H9 (cell line): Measurements from ENCODE around the gene GPHN. TPM values are rescaled to one million over a fixed set of nuclear protein-coding genes. Genes with fewer than 3 reads are reported as not detected.

Experiments
- DNase-seq: peaks from one replicate; pipeline ENCODE4 v3.0.0-alpha.2; 2017
- H2AFZ ChIP-seq: one replicate; pipeline ENCODE4 v1.6.1; 2013; ENCODE audit warnings: mild to moderate bottlenecking, low read length, control low read depth, moderate library complexity
- H2AK5ac ChIP-seq: 2 replicates; pipeline ENCODE4 v1.6.1; 2013; ENCODE audit warnings: low read length, control low read depth, mixed read lengths; ENCODE audit not compliant: insufficient read length
- H2BK120ac ChIP-seq: one replicate; pipeline ENCODE4 v1.6.1; 2013; ENCODE audit warnings: low read depth, mild to moderate bottlenecking, low read length, control low read depth, inconsistent platforms; ENCODE audit not compliant: poor library complexity, severe bottlenecking
- H2BK12ac ChIP-seq: 2 replicates; pipeline ENCODE4 v1.6.1; 2013; ENCODE audit warnings: low read length, control low read depth, mixed read lengths, low read depth; ENCODE audit not compliant: insufficient read length
- H2BK15ac ChIP-seq: 2 replicates; pipeline ENCODE4 v1.6.1; 2013; ENCODE audit warnings: low read depth, low read length, control low read depth
- H2BK20ac ChIP-seq: one replicate; pipeline ENCODE4 v1.6.1; 2013; ENCODE audit warnings: low read depth, mild to moderate bottlenecking, low read length, control low read depth, inconsistent platforms; ENCODE audit not compliant: poor library complexity, severe bottlenecking
- H2BK5ac ChIP-seq: 2 replicates; pipeline ENCODE4 v1.6.1; 2013; ENCODE audit warnings: low read length, control low read depth, mixed read lengths; ENCODE audit not compliant: insufficient read length
- H3K14ac ChIP-seq: 2 replicates; pipeline ENCODE4 v1.6.1; 2013; ENCODE audit warnings: low read length, control low read depth; ENCODE audit not compliant: insufficient read depth
- H3K18ac ChIP-seq: 2 replicates; pipeline ENCODE4 v1.6.1; 2013; ENCODE audit warnings: low read depth, mild to moderate bottlenecking, mixed read lengths, low read length, control low read depth; ENCODE audit not compliant: insufficient read length
- H3K23ac ChIP-seq: 2 replicates; pipeline ENCODE4 v1.6.1; 2013; ENCODE audit warnings: low read length, control low read depth, mixed read lengths, low read depth; ENCODE audit not compliant: insufficient read length
- H3K23me2 ChIP-seq: 2 replicates; pipeline ENCODE4 v1.6.1; 2013; ENCODE audit warnings: low read depth, mild to moderate bottlenecking, mixed read lengths, low read length, control low read depth; ENCODE audit not compliant: insufficient read length, poor library complexity, severe bottlenecking
- H3K27ac ChIP-seq: 2 replicates; pipeline ENCODE4 v1.5.1; 2013; ENCODE audit warnings: low read length, control low read depth, mixed read lengths, low read depth; ENCODE audit not compliant: insufficient read length
- H3K27me3 ChIP-seq: 2 replicates; pipeline ENCODE4 v1.6.1; 2013; ENCODE audit warnings: low read length, control low read depth, inconsistent platforms; ENCODE audit not compliant: insufficient read depth
- H3K4ac ChIP-seq: 2 replicates; pipeline ENCODE4 v1.6.1; 2013; ENCODE audit warnings: low read depth, mild to moderate bottlenecking, control low read depth, inconsistent platforms, low read length, moderate library complexity
- H3K4me1 ChIP-seq: 2 replicates; pipeline ENCODE4 v1.6.1; 2013; ENCODE audit warnings: low read length, control low read depth, inconsistent platforms; ENCODE audit not compliant: insufficient read depth
- H3K4me2 ChIP-seq: 2 replicates; pipeline ENCODE4 v1.6.1; 2013; ENCODE audit warnings: low read length, control low read depth, mixed read lengths; ENCODE audit not compliant: insufficient read length, insufficient read depth
- H3K56ac ChIP-seq: 2 replicates; pipeline ENCODE4 v1.6.1; 2013; ENCODE audit warnings: low read depth, mild to moderate bottlenecking, mixed read lengths, low read length, control low read depth; ENCODE audit not compliant: insufficient read length
- H3K79me1 ChIP-seq: 2 replicates; pipeline ENCODE4 v1.6.1; 2013; ENCODE audit warnings: low read depth, mild to moderate bottlenecking, moderate library complexity, low read length, control low read depth, inconsistent platforms; ENCODE audit not compliant: insufficient read depth, poor library complexity, severe bottlenecking
- H3K79me2 ChIP-seq: 2 replicates; pipeline ENCODE4 v1.6.1; 2013; ENCODE audit warnings: low read length, control low read depth, inconsistent platforms; ENCODE audit not compliant: insufficient read depth
- H3K9ac ChIP-seq: 2 replicates; pipeline ENCODE4 v1.6.1; 2013; ENCODE audit warnings: low read length, control low read depth, mixed read lengths; ENCODE audit not compliant: insufficient read length; ENCODE audit errors: extremely low read depth
- H3K9me3 ChIP-seq: one replicate; pipeline ENCODE4 v1.6.1; 2013; ENCODE audit warnings: low read depth, low read length, inconsistent platforms; ENCODE audit not compliant: control insufficient read depth
- H3T11ph ChIP-seq: one replicate; pipeline ENCODE4 v1.6.1; 2013; ENCODE audit warnings: mild to moderate bottlenecking, low read length, control low read depth, inconsistent platforms
- H4K20me1 ChIP-seq: one replicate; pipeline ENCODE4 v1.6.1; 2013; ENCODE audit not compliant: control insufficient read depth, insufficient read length, insufficient read depth
- H4K5ac ChIP-seq: 2 replicates; pipeline ENCODE4 v1.6.1; 2013; ENCODE audit warnings: low read depth, mild to moderate bottlenecking, mixed read lengths, low read length, control low read depth; ENCODE audit not compliant: insufficient read length
- H4K8ac ChIP-seq: replicated peaks from 2 replicates; pipeline ENCODE4 v1.6.1; 2013; ENCODE audit warnings: low read length, control low read depth, mixed read lengths, low read depth; ENCODE audit not compliant: insufficient read length
- H4K91ac ChIP-seq: 2 replicates; pipeline ENCODE4 v1.6.1; 2013; ENCODE audit warnings: low read depth, mild to moderate bottlenecking, moderate library complexity, mixed read lengths, low read length, control low read depth; ENCODE audit not compliant: insufficient read length
- H3K27ac Mint-ChIP-seq, 3 experiments: 2 replicates in 2 of 3; 3 replicates in 1 of 3; pipeline ENCODE4 v1.8.0; 2020 to 2021; ENCODE audit warnings: mixed read lengths in 3 of 3, mild to moderate bottlenecking in 1 of 3, moderate library complexity in 1 of 3
- H3K27me3 Mint-ChIP-seq: 2 replicates; pipeline ENCODE4 v1.8.0; 2021; ENCODE audit warnings: low read depth, mild to moderate bottlenecking, moderate library complexity, mixed read lengths
- H3K36me3 Mint-ChIP-seq, 3 experiments: 2 replicates in 2 of 3; 3 replicates in 1 of 3; pipeline ENCODE4 v1.8.0; 2020 to 2021; ENCODE audit warnings: low read depth in 3 of 3, mixed read lengths in 3 of 3; ENCODE audit not compliant: insufficient read depth in 1 of 3
- H3K4me1 Mint-ChIP-seq, 2 experiments: 2 replicates each; pipeline ENCODE4 v1.8.0; 2020; ENCODE audit warnings: mixed read lengths in 2 of 2
- H3K4me3 Mint-ChIP-seq, 2 experiments: 2 replicates in 1 of 2; 3 replicates in 1 of 2; pipeline ENCODE4 v1.8.0; 2020 to 2021; ENCODE audit warnings: mild to moderate bottlenecking in 2 of 2, mixed read lengths in 2 of 2, moderate library complexity in 1 of 2
- H3K9me3 Mint-ChIP-seq, 2 experiments: 2 replicates in 1 of 2; 3 replicates in 1 of 2; pipeline ENCODE4 v1.8.0; 2020; ENCODE audit warnings: mild to moderate bottlenecking in 2 of 2, mixed read lengths in 2 of 2, moderate library complexity in 1 of 2
- CTCF ChIP-seq: fragments of 200-600 bp; sonication (generic); conservative IDR thresholded peaks from 3 replicates; pipeline ENCODE4 v1.8.0; 2021; ENCODE audit warnings: antibody characterized with exemption, mild to moderate bottlenecking
- WGBS: extraction: QIAGEN DNeasy Blood & Tissue Kit; methylation state at CpG from one replicate; pipeline ENCODE4 v1.1.7; 2013; ENCODE audit warnings: missing lambda C conversion rate, low lambda C conversion rate, mixed read lengths; ENCODE audit not compliant: insufficient read length; ENCODE audit errors: extremely low coverage; 5-methylcytosine and 5-hydroxymethylcytosine counted together
- total RNA-seq: library from RNA; stranded (reverse); gene quantifications from 2 replicates; pipeline ENCODE4 v1.2.1, GENCODE V29; 2021

Gene GPHN
- total RNA-seq, 1 experiment from 2014 or later = 16.1 TPM

GRCh38 chr14:66503532-66503931 lies 4.4 kb upstream of the GPHN start:
- no peak overlapping the region for H3K4ac ChIP-seq
- H3K4me3 Mint-ChIP-seq = no peak overlapping the region
- H3K36me3 Mint-ChIP-seq = peaks cover 0 to 4% (median 0%) of the 10 kb centered on the region in 3 experiments; a peak in 3 of 7 replicates
- H4K91ac ChIP-seq = no peak overlapping the region
- H3K27me3 ChIP-seq = no peaks in the 10 kb centered on the region
- no peak for DNase-seq
- no peak overlapping the region for H3K18ac ChIP-seq
- H4K20me1 ChIP-seq = no peaks in the 10 kb centered on the region
- no peak for TF ChIP-seq CTCF
- no peak overlapping the region for H2BK120ac ChIP-seq
- H3K14ac ChIP-seq = no peak overlapping the region
- no peak overlapping the region for H3K27ac ChIP-seq
- H2BK12ac ChIP-seq = no peak overlapping the region
- no peak overlapping the region for H2BK5ac ChIP-seq
- H3K4me2 ChIP-seq = no peak overlapping the region
- H3K27me3 Mint-ChIP-seq = peaks cover 10% of the 10 kb centered on the region
- H3K79me1 ChIP-seq = no peaks in the 10 kb centered on the region
- no peak overlapping the region for H3K23ac ChIP-seq
- no peak overlapping the region for H4K5ac ChIP-seq
- no peak overlapping the region for H2AK5ac ChIP-seq
- no peak overlapping the region for H2BK15ac ChIP-seq
- H3K56ac ChIP-seq = no peak overlapping the region
- no peaks in the 10 kb centered on the region for H3K79me2 ChIP-seq
- no peak overlapping the region for H3T11ph ChIP-seq
- H2BK20ac ChIP-seq = no peak overlapping the region
- peaks cover 6% of the 10 kb centered on the region for H3K23me2 ChIP-seq
- peaks cover 4 to 5% of the 10 kb centered on the region in 2 experiments; a peak in 3 of 4 replicates for H3K4me1 Mint-ChIP-seq
- no peak overlapping the region for H3K9ac ChIP-seq
- H3K4me1 ChIP-seq = no peaks in the 10 kb centered on the region
- WGBS = no CpG with 5 or more reads among the region's 1 CpG
- H3K27ac Mint-ChIP-seq = no peak overlapping the region
- H2AFZ ChIP-seq = no peak overlapping the region
- no peaks in the 10 kb centered on the region for H3K9me3 Mint-ChIP-seq
- no peaks in the 10 kb centered on the region for H3K9me3 ChIP-seq
- no peak overlapping the region for H4K8ac ChIP-seq
